SK-N-SH (cell line): ENCODE data around the gene WDR62. TPM values are rescaled to one million over a fixed set of nuclear protein-coding genes. Genes with fewer than 3 reads are reported as not detected.

Source experiments
- CHD2 ChIP-seq: fragments of 150-350 bp; IDR thresholded peaks from 2 replicates; pipeline ENCODE4 v1.6.1; 2018; ENCODE audit warnings: low read length; ENCODE audit not compliant: partially characterized antibody
- EP300 ChIP-seq, 2 experiments: IDR thresholded peaks; 2 replicates each; pipeline versions ENCODE4 v1.4.0 to v1.6.1; 2012; ENCODE audit warnings: borderline replicate concordance in 1 of 2, low read depth in 1 of 2, low read length in 1 of 2
- IRF3 ChIP-seq: fragments of 150-350 bp; IDR thresholded peaks from 2 replicates; pipeline ENCODE4 v1.6.1; 2016; ENCODE audit warnings: mild to moderate bottlenecking, low read depth, low read length
- PBX3 ChIP-seq: IDR thresholded peaks from 2 replicates; pipeline ENCODE4; 2012
- RAD21 ChIP-seq: IDR thresholded peaks from 2 replicates; pipeline ENCODE4 v1.6.1; 2012; ENCODE audit warnings: mild to moderate bottlenecking, low read length
- RCOR1 ChIP-seq: fragments of 150-350 bp; IDR thresholded peaks from 2 replicates; pipeline ENCODE4 v1.6.1; 2017; ENCODE audit warnings: antibody characterized with exemption, low read length
- REST ChIP-seq: IDR thresholded peaks from 2 replicates; pipeline ENCODE4 v1.6.1; 2012; ENCODE audit warnings: mild to moderate bottlenecking, low read depth, low read length, moderate library complexity
- USF2 ChIP-seq: fragments of 150-350 bp; IDR thresholded peaks from 2 replicates; pipeline ENCODE4 v1.6.1; 2017; ENCODE audit warnings: antibody characterized with exemption, low read length, low read depth, borderline replicate concordance
- ZBTB33 ChIP-seq: IDR thresholded peaks from 2 replicates; pipeline ENCODE4 v1.4.0; 2012; ENCODE audit warnings: low read depth, borderline replicate concordance
- polyA plus RNA-seq, 3 experiments: library from polyadenylated mRNA; depleted of rRNA; stranded (reverse); fragments of >200 nt; gene quantifications; 2 replicates each; pipeline ENCODE4 v1.2.3, GENCODE V29; 2012

WDR62 gene
- polyA plus RNA-seq, 1 of the 3 experiments (the other 2 are of a cell fraction): 5.3 TPM

GRCh38 chr19:36054119-36054732 is 471 bp upstream of the WDR62 start, which contains the start of gene THAP8 (continued):
- TF ChIP-seq REST (no peak), ZBTB33 (0 out of 2 replicates have a peak, but pooled peaks have one; percentile 28), EP300 (IDR thresholded peaks at IDR 0.05; ENCODE audit: borderline replicate concordance in 1 of 2, low read depth in 1 of 2, low read length in 1 of 2) (no peak), IRF3 (no peak), RAD21 (0 out of 2 replicates have a peak, but pooled peaks have one; percentile 5), RCOR1 (no peak), PBX3 (peak; percentile 54; the same call in 1 of the 2 replicates), USF2 (peak; percentile 98), CHD2 (peak; percentile 55)
